RWPE2 (cell line): ENCODE data around the gene RPA1.

ENCODE experiments used
- ATAC-seq: fragments of 200-7000 bp; cut with Tn5 transposase; 3 replicates; pipeline ENCODE4 v1.9.1; 2021; ENCODE audit warnings: low read depth
- DNase-seq: peaks from one replicate; pipeline ENCODE4 v3.0.0-alpha.2; 2020; ENCODE audit warnings: low spot score
- H3K27ac ChIP-seq: fragments of 450-650 bp; 2 replicates; pipeline ENCODE4 v1.5.1; 2017; ENCODE audit warnings: mild to moderate bottlenecking; ENCODE audit not compliant: poor library complexity, severe bottlenecking
- H3K27me3 ChIP-seq: fragments of 250-450 bp; sonication (Bioruptor Pico); 2 replicates; pipeline ENCODE4 v1.5.1; 2021; ENCODE audit warnings: mild to moderate bottlenecking, moderate library complexity; ENCODE audit not compliant: insufficient read depth, poor library complexity, severe bottlenecking
- H3K36me3 ChIP-seq: fragments of 250-450 bp; sonication (Bioruptor Pico); 2 replicates; pipeline ENCODE4 v1.5.1; 2020; ENCODE audit warnings: low read depth, mild to moderate bottlenecking, moderate library complexity
- H3K4me1 ChIP-seq: fragments of 250-450 bp; sonication (Bioruptor Pico); 2 replicates; pipeline ENCODE4 v1.5.1; 2021; ENCODE audit warnings: mild to moderate bottlenecking, moderate library complexity; ENCODE audit not compliant: insufficient read depth, poor library complexity, severe bottlenecking
- H3K4me3 ChIP-seq: fragments of 250-450 bp; sonication (Bioruptor Pico); 2 replicates; pipeline ENCODE4 v1.5.1; 2021; ENCODE audit warnings: mild to moderate bottlenecking, moderate library complexity; ENCODE audit not compliant: severe bottlenecking
- H3K9me3 ChIP-seq: fragments of 250-450 bp; sonication (Bioruptor Pico); 2 replicates; pipeline ENCODE4 v1.5.1; 2021; ENCODE audit warnings: mild to moderate bottlenecking, moderate library complexity; ENCODE audit not compliant: severe bottlenecking
- TF ChIP-seq, protein P1 (sequence below): fragments of 450-650 bp; IDR thresholded peaks from one replicate; pipeline ENCODE4 v1.5.1; 2017; ENCODE audit warnings: mild to moderate bottlenecking, moderate library complexity; ENCODE audit not compliant: poor library complexity, severe bottlenecking

RPA1 gene

DNA sequence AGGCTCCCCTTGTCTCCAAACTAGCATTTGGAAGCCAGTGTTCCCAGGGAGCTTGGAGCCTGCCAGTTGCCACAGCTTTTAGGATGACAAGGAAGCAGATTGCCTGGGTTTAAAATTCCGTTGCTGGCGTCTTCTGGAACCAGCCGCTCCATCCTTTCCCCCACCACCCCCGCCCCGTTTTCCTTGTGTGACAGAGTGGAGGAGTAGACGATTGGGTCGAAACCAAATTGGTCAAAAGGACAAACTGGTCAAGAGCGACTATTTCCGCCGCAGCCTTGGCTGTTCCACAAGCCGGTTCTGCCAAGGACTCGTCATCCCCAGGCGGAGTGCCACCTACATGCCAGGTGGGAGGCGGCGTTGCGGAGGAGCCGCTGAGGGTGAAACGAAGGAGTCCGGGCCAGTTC is 91.1 kb downstream of the RPA1 start:
- Histone ChIP-seq H3K4me3 (no peak overlapping the region), H3K27ac (no peak overlapping the region), H3K27me3 (no peaks in the 10 kb centered on the region), H3K9me3 (no peaks in the 10 kb centered on the region), H3K36me3 (no peaks in the 10 kb centered on the region), H3K4me1 (no peaks in the 10 kb centered on the region)
- TF ChIP-seq, protein P1, sequence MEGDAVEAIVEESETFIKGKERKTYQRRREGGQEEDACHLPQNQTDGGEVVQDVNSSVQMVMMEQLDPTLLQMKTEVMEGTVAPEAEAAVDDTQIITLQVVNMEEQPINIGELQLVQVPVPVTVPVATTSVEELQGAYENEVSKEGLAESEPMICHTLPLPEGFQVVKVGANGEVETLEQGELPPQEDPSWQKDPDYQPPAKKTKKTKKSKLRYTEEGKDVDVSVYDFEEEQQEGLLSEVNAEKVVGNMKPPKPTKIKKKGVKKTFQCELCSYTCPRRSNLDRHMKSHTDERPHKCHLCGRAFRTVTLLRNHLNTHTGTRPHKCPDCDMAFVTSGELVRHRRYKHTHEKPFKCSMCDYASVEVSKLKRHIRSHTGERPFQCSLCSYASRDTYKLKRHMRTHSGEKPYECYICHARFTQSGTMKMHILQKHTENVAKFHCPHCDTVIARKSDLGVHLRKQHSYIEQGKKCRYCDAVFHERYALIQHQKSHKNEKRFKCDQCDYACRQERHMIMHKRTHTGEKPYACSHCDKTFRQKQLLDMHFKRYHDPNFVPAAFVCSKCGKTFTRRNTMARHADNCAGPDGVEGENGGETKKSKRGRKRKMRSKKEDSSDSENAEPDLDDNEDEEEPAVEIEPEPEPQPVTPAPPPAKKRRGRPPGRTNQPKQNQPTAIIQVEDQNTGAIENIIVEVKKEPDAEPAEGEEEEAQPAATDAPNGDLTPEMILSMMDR, result no peak
- no peak for DNase-seq
- ATAC-seq, result no peak

DNA sequence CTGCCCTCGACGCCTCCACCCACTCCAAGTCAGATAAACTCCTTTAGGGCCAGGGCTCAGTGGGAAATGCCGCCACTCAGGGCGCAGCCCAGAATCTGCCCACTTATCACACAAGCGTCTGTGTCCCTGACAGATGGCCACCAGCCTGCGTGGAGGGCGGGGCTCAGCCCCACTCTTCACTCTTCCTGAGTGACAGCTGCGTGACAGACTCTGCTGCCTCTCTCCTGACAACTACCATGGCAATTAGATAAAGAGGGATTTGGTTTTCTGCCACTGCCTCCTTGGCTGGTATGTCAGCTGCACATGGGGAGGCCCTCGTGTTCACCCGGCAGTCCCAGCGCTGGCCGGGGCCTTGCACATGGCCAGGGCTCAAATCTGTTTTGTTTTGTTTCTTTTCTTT is 99.2 kb downstream of the RPA1 start:
- H3K4me1 ChIP-seq, result no peaks in the 10 kb centered on the region
- TF ChIP-seq, protein P1, result no peak
- H3K9me3 ChIP-seq, result no peaks in the 10 kb centered on the region
- H3K36me3 ChIP-seq, result no peaks in the 10 kb centered on the region
- no peak overlapping the region for H3K27ac ChIP-seq
- no peaks in the 10 kb centered on the region for H3K27me3 ChIP-seq
- H3K4me3 ChIP-seq, result no peak overlapping the region
- no peak for DNase-seq
- ATAC-seq, result no peak

DNA sequence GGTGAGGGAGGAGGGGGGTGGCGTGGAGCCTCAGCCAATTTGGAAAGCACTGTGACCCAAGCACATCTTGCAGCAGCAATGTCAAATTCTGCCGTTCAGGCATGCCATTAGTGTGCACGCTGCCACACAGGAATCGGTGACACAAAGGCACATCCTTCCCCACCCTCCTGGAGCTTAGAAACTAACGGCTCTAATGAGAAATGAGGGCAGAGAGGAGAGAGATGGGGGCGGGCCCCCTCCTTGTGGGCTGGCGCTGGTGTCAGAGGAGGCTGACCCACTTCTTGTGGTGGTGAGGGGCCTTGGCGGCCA is 100.5 kb downstream of the RPA1 start:
- H3K27ac ChIP-seq, result no peak overlapping the region
- no peaks in the 10 kb centered on the region for H3K9me3 ChIP-seq
- no peaks in the 10 kb centered on the region for H3K27me3 ChIP-seq
- TF ChIP-seq, protein P1, result no peak
- no peaks in the 10 kb centered on the region for H3K4me1 ChIP-seq
- ATAC-seq, result no peak
- no peak for DNase-seq
- H3K36me3 ChIP-seq, result no peaks in the 10 kb centered on the region
- H3K4me3 ChIP-seq, result no peak overlapping the region

DNA sequence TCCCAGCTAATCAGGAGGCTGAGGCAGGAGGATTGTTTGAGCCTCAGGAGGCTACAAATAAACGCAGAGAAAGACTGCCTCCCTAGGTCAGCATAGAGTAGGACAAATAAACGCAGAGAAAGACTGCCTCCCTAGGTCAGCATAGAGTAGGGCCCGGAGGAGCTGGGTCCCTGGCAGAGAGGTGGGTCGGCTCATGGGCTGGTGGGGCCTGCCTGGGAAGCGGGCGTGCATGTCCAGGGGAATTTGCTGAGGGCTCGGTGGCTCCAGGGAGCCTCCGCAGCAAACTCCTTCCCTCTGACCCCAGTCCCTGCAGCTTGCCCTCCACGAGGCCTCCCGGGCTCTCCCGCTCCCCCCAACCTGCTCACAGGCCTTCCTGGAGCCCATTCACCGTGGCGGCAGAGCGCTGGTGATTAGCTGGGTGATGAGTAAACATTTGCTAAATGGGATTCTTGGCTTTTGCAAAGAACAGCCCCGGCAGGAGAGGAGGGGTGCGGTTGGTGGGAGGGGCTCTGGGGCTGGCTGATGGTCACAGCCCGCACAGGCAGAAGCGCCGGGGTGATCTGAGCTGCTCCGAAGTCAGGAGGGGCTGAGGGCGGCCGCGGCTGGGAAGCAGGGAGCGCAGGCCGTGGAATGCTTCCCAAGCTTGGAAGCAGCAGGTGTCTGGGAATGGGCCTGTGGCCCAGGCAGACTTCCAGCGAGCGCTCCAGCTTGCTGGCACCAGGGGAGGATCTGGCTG is 102.2 kb downstream of the RPA1 start:
- no peaks in the 10 kb centered on the region for H3K4me1 ChIP-seq
- DNase-seq (no peak), ATAC-seq (peak; percentile 57)
- H3K4me3 ChIP-seq, result no peak overlapping the region
- TF ChIP-seq, protein P1, result no peak
- H3K36me3 ChIP-seq, result no peaks in the 10 kb centered on the region
- H3K9me3 ChIP-seq, result no peaks in the 10 kb centered on the region
- no peak overlapping the region for H3K27ac ChIP-seq
- no peaks in the 10 kb centered on the region for H3K27me3 ChIP-seq

DNA sequence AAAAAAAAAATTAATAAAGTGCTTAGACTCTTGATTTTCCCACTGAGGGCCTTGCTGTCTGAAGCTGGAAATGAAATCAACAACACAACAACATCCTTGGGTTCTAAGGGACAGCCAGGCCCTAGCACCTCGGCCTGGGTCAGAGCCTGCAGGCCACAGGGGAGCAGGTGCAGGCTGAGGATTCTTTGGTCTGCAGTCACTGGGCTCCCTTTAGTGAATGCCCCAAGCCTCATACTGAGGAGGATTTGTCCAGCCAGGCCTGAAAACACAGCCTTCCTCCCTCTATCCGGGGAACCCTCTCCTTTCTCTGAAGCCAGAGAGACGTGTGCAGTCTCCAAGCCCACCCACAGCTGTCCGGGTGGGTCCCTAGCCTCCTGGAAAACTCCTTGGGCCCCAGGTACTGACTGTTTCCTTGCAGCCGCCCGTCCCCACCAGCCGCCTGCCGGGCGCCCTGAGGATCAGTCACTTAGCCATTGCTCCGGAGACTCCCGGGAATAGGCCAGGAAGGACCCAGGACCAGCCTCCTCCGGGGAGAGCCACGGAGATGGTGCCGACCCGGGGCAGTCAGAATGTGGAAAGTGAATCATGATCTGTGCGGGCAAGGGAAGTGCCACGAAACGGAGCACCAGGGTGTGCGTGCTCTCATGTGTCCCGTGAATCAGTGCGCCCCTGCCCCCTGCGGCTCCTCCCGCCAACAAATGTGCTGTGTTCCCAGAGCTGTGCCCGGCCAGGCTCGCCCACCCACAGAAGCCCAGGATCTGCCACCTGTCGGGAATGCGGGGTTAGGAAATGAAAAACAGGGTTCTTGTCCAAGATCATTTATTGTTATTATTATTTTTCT is 104.3 kb downstream of the RPA1 start:
- DNase-seq (no peak), ATAC-seq (no peak)
- Histone ChIP-seq H3K4me1 (no peaks in the 10 kb centered on the region), H3K27me3 (no peaks in the 10 kb centered on the region), H3K36me3 (no peaks in the 10 kb centered on the region), H3K4me3 (no peak overlapping the region), H3K9me3 (no peaks in the 10 kb centered on the region), H3K27ac (no peak overlapping the region)
- TF ChIP-seq, protein P1, result no peak
